ENCODE data around the gene CMPK2. TPM values are rescaled to one million over a fixed set of nuclear protein-coding genes. Genes with fewer than 3 reads are reported as not detected.

CMPK2 gene
- total and polyA plus RNA-seq, 9 of the 15 experiments (the other 6 are each of a cell fraction or from before 2014, with no cell fraction given): 2.6 to 10.5 (median 5.0) TPM

DNA sequence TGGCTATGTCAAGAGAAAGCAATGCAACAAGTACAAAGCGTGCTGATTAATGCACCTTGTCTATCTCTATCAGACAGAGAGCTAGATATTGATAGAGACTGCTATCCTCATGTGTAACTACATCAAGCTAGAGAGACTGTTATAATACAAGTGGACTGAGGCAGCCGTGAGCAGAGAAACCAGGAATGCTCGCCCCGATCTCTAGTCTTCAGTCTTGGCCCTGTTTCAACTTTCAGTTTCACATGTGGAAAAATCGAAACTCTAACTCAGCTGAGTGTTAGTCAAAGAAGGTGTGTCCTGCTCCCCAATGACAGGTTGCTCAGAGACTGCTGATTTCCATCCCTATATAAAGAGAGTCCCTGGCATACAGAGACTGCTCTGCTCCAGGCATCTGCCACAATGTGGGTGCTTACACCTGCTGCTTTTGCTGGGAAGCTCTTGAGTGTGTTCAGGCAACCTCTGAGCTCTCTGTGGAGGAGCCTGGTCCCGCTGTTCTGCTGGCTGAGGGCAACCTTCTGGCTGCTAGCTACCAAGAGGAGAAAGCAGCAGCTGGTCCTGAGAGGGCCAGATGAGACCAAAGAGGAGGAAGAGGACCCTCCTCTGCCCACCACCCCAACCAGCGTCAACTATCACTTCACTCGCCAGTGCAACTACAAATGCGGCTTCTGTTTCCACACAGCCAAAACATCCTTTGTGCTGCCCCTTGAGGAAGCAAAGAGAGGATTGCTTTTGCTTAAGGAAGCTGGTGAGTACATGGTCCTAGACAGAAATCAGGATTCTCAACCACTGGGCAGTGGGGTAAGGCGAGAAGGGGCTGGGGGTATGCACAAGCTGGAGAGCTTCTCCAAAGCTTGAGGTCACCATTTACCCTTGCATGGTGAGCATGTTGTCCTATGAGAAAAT, 11.9 kb upstream of the CMPK2 start, which contains the start of gene RSAD2 (continued):
- TF ChIP-seq, protein P1, sequence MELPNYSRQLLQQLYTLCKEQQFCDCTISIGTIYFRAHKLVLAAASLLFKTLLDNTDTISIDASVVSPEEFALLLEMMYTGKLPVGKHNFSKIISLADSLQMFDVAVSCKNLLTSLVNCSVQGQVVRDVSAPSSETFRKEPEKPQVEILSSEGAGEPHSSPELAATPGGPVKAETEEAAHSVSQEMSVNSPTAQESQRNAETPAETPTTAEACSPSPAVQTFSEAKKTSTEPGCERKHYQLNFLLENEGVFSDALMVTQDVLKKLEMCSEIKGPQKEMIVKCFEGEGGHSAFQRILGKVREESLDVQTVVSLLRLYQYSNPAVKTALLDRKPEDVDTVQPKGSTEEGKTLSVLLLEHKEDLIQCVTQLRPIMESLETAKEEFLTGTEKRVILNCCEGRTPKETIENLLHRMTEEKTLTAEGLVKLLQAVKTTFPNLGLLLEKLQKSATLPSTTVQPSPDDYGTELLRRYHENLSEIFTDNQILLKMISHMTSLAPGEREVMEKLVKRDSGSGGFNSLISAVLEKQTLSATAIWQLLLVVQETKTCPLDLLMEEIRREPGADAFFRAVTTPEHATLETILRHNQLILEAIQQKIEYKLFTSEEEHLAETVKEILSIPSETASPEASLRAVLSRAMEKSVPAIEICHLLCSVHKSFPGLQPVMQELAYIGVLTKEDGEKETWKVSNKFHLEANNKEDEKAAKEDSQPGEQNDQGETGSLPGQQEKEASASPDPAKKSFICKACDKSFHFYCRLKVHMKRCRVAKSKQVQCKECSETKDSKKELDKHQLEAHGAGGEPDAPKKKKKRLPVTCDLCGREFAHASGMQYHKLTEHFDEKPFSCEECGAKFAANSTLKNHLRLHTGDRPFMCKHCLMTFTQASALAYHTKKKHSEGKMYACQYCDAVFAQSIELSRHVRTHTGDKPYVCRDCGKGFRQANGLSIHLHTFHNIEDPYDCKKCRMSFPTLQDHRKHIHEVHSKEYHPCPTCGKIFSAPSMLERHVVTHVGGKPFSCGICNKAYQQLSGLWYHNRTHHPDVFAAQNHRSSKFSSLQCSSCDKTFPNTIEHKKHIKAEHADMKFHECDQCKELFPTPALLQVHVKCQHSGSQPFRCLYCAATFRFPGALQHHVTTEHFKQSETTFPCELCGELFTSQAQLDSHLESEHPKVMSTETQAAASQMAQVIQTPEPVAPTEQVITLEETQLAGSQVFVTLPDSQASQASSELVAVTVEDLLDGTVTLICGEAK (IDR thresholded peaks at IDR 0.05): 0 out of 2 replicates have a peak, but pooled peaks have one; percentile 32
- TF ChIP-seq, protein P1 (CRISPR knock-in tag; IDR thresholded peaks at IDR 0.05): no peak
- TF ChIP-seq BDP1 (IDR thresholded peaks at IDR 0.05; ENCODE audit: insufficient read depth, insufficient read length): no peak
- TF ChIP-seq RUNX1 (IDR thresholded peaks at IDR 0.05; ENCODE audit: low read depth): no peak
- no peak for TF ChIP-seq TAF15 (IDR thresholded peaks at IDR 0.05; ENCODE audit: low read depth, low read length)
- TF ChIP-seq, protein P2, sequence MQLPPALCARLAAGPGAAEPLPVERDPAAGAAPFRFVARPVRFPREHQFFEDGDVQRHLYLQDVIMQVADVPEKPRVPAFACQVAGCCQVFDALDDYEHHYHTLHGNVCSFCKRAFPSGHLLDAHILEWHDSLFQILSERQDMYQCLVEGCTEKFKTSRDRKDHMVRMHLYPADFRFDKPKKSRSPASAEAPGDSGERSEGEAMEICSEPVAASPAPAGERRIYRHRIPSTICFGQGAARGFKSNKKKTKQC (CRISPR knock-in tag; IDR thresholded peaks at IDR 0.05): no peak
- TF ChIP-seq, protein P3, sequence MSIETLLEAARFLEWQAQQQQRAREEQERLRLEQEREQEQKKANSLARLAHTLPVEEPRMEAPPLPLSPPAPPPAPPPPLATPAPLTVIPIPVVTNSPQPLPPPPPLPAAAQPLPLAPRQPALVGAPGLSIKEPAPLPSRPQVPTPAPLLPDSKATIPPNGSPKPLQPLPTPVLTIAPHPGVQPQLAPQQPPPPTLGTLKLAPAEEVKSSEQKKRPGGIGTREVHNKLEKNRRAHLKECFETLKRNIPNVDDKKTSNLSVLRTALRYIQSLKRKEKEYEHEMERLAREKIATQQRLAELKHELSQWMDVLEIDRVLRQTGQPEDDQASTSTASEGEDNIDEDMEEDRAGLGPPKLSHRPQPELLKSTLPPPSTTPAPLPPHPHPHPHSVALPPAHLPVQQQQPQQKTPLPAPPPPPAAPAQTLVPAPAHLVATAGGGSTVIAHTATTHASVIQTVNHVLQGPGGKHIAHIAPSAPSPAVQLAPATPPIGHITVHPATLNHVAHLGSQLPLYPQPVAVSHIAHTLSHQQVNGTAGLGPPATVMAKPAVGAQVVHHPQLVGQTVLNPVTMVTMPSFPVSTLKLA (conservative IDR thresholded peaks at IDR 0.05): 0 out of 4 replicates have a peak, but pooled peaks of 1 of the 2 experiments have one; percentile 19
- TF ChIP-seq FOS (IDR thresholded peaks at IDR 0.05; ENCODE audit: extremely low read depth, insufficient read length): no peak
- peak; percentile 74 for TF ChIP-seq NFIC (IDR thresholded peaks at IDR 0.05)
- no peak for TF ChIP-seq SMAD3 (CRISPR knock-in tag; conservative IDR thresholded peaks at IDR 0.05)
- TF ChIP-seq BMI1 (IDR thresholded peaks at IDR 0.05; ENCODE audit: low read length): no peak
- TF ChIP-seq, protein P4, sequence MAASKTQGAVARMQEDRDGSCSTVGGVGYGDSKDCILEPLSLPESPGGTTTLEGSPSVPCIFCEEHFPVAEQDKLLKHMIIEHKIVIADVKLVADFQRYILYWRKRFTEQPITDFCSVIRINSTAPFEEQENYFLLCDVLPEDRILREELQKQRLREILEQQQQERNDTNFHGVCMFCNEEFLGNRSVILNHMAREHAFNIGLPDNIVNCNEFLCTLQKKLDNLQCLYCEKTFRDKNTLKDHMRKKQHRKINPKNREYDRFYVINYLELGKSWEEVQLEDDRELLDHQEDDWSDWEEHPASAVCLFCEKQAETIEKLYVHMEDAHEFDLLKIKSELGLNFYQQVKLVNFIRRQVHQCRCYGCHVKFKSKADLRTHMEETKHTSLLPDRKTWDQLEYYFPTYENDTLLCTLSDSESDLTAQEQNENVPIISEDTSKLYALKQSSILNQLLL (CRISPR knock-in tag; IDR thresholded peaks at IDR 0.05; ENCODE audit: borderline replicate concordance): no peak
- TF ChIP-seq ILF3 (IDR thresholded peaks at IDR 0.05; ENCODE audit: borderline replicate concordance): no peak

Data from K562 (cell line).